ENCODE data around the gene EIF2S2.
A peak's percentile ranks its signal among the peaks of the same experiment; 100 is the strongest.

Gene EIF2S2

GRCh38 chr20:34088305-34089174 lies 23.5 kb downstream of the EIF2S2 start:
- Mint-ChIP-seq H3K27me3 (ENCODE audit: low read depth) (no peaks in the 10 kb centered on the region), H3K4me3 (no peak overlapping the region), H3K36me3 (ENCODE audit: low read depth) (peaks cover 54% of the 10 kb centered on the region), H3K27ac (no peak overlapping the region), H3K9me3 (no peaks in the 10 kb centered on the region), H3K4me1 (ENCODE audit: low read depth) (peaks cover 11% of the 10 kb centered on the region)

- Mint-ChIP-seq H3K4me3 (no peak overlapping the region), H3K27ac (peak overlapping the region; percentile 10), H3K27me3 (ENCODE audit: low read depth) (no peaks in the 10 kb centered on the region), H3K4me1 (ENCODE audit: low read depth) (peaks cover 9% of the 10 kb centered on the region), H3K9me3 (no peaks in the 10 kb centered on the region), H3K36me3 (ENCODE audit: low read depth) (peaks cover 44% of the 10 kb centered on the region)
Observed at GRCh38 chr20:34085544-34086040, 26.5 kb downstream of the EIF2S2 start.

GRCh38 chr20:34084227-34084923 lies 27.7 kb downstream of the EIF2S2 start:
- Mint-ChIP-seq H3K4me3 (no peak overlapping the region), H3K27ac (peak overlapping the region; percentile 73), H3K9me3 (no peaks in the 10 kb centered on the region), H3K4me1 (ENCODE audit: low read depth) (peaks cover 9% of the 10 kb centered on the region), H3K36me3 (ENCODE audit: low read depth) (peaks cover 46% of the 10 kb centered on the region), H3K27me3 (ENCODE audit: low read depth) (no peaks in the 10 kb centered on the region)

GRCh38 chr20:34083781-34084180 lies 28.3 kb downstream of the EIF2S2 start:
- H3K36me3 Mint-ChIP-seq (ENCODE audit: low read depth) = peaks cover 42% of the 10 kb centered on the region
- peak overlapping the region; percentile 73 for H3K27ac Mint-ChIP-seq

GRCh38 chr20:34083137-34083536 lies 28.9 kb downstream of the EIF2S2 start:
- Mint-ChIP-seq H3K36me3 (ENCODE audit: low read depth) (peaks cover 37% of the 10 kb centered on the region), H3K9me3 (no peaks in the 10 kb centered on the region), H3K27ac (no peak overlapping the region)

More at GRCh38 chr20:34083781-34084180, 28.3 kb downstream of the EIF2S2 start:
- Mint-ChIP-seq H3K4me3 (no peak overlapping the region), H3K27me3 (ENCODE audit: low read depth) (no peaks in the 10 kb centered on the region), H3K9me3 (no peaks in the 10 kb centered on the region), H3K4me1 (ENCODE audit: low read depth) (peaks cover 9% of the 10 kb centered on the region)

GRCh38 chr20:34082232-34082887 lies 29.7 kb downstream of the EIF2S2 start:
- no peak overlapping the region for H3K4me3 Mint-ChIP-seq
- peaks cover 32% of the 10 kb centered on the region for H3K36me3 Mint-ChIP-seq (ENCODE audit: low read depth)
- H3K27ac Mint-ChIP-seq = no peak overlapping the region
- no peaks in the 10 kb centered on the region for H3K27me3 Mint-ChIP-seq (ENCODE audit: low read depth)
- no peaks in the 10 kb centered on the region for H3K9me3 Mint-ChIP-seq
- H3K4me1 Mint-ChIP-seq (ENCODE audit: low read depth) = peaks cover 9% of the 10 kb centered on the region

More at GRCh38 chr20:34083137-34083536, 28.9 kb downstream of the EIF2S2 start:
- Mint-ChIP-seq H3K4me1 (ENCODE audit: low read depth) (peaks cover 9% of the 10 kb centered on the region), H3K27me3 (ENCODE audit: low read depth) (no peaks in the 10 kb centered on the region), H3K4me3 (no peak overlapping the region)

DNA sequence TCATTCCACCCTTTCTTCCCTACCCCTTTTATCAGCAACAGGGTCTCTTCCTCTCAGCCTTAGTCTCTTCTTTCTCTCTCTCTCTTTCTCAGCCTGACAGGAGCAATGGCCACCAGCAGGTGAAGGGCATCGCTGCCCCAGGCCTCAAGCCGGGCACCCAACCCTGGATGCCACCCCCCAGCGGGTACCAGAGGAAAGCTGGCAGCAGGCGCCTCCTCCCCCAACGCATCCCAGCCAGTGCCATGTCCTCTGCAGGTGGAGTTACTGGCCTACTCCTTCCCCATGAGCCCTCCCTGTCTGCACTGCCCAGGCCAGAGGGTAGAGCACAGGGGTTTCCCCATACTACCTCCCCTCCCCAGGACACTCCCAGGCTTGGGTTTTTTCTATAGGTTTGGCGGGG lies 32.2 kb downstream of the EIF2S2 start:
- peaks cover 22% of the 10 kb centered on the region for H3K36me3 Mint-ChIP-seq (ENCODE audit: low read depth)

GRCh38 chr20:34078540-34078939 lies 33.5 kb downstream of the EIF2S2 start:
- H3K36me3 Mint-ChIP-seq (ENCODE audit: low read depth) = peaks cover 14% of the 10 kb centered on the region

More for the DNA sequence above, 32.2 kb downstream of the EIF2S2 start:
- H3K27ac Mint-ChIP-seq = no peak overlapping the region
- no peaks in the 10 kb centered on the region for H3K27me3 Mint-ChIP-seq (ENCODE audit: low read depth)
- peaks cover 9% of the 10 kb centered on the region for H3K4me1 Mint-ChIP-seq (ENCODE audit: low read depth)
- H3K9me3 Mint-ChIP-seq = no peaks in the 10 kb centered on the region
- no peak overlapping the region for H3K4me3 Mint-ChIP-seq

GRCh38 chr20:34076952-34077351 lies 35.1 kb downstream of the EIF2S2 start:
- Mint-ChIP-seq H3K9me3 (no peaks in the 10 kb centered on the region), H3K4me3 (no peak overlapping the region), H3K4me1 (ENCODE audit: low read depth) (peaks cover 6% of the 10 kb centered on the region), H3K27ac (no peak overlapping the region), H3K36me3 (ENCODE audit: low read depth) (peaks cover 16% of the 10 kb centered on the region), H3K27me3 (ENCODE audit: low read depth) (no peaks in the 10 kb centered on the region)

More at GRCh38 chr20:34078540-34078939, 33.5 kb downstream of the EIF2S2 start:
- H3K27ac Mint-ChIP-seq = no peak overlapping the region
- H3K27me3 Mint-ChIP-seq (ENCODE audit: low read depth) = no peaks in the 10 kb centered on the region
- H3K4me1 Mint-ChIP-seq (ENCODE audit: low read depth) = peaks cover 4% of the 10 kb centered on the region
- no peak overlapping the region for H3K4me3 Mint-ChIP-seq
- no peaks in the 10 kb centered on the region for H3K9me3 Mint-ChIP-seq

DNA sequence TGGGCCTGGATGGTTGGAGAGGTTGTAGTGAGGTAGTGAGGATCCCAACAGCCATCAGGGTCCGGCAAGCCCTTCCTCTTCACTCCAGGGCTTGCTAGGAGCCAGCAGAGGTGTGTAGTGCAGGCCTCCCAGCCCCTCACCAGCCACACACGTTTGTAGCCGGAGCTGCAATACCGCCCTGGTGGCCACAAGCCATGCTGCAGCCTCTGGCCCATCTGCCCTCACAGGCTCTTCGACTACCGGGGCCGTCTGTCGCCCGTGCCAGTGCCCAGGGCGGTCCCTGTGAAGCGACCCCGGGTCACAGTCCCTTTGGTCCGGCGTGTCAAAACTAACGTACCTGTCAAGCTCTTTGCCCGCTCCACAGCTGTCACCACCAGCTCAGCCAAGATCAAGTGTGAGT lies 36.4 kb downstream of the EIF2S2 start:
- H3K36me3 Mint-ChIP-seq (ENCODE audit: low read depth) = peaks cover 15% of the 10 kb centered on the region
- H3K4me3 Mint-ChIP-seq = no peak overlapping the region
- peaks cover 6% of the 10 kb centered on the region for H3K4me1 Mint-ChIP-seq (ENCODE audit: low read depth)
- no peaks in the 10 kb centered on the region for H3K9me3 Mint-ChIP-seq
- no peak overlapping the region for H3K27ac Mint-ChIP-seq
- no peaks in the 10 kb centered on the region for H3K27me3 Mint-ChIP-seq (ENCODE audit: low read depth)

GRCh38 chr20:34074101-34074760 lies 37.8 kb downstream of the EIF2S2 start:
- peaks cover 9% of the 10 kb centered on the region for H3K36me3 Mint-ChIP-seq (ENCODE audit: low read depth)
- no peaks in the 10 kb centered on the region for H3K9me3 Mint-ChIP-seq
- no peaks in the 10 kb centered on the region for H3K27me3 Mint-ChIP-seq (ENCODE audit: low read depth)
- peaks cover 10% of the 10 kb centered on the region for H3K4me1 Mint-ChIP-seq (ENCODE audit: low read depth)
- no peak overlapping the region for H3K4me3 Mint-ChIP-seq
- no peak overlapping the region for H3K27ac Mint-ChIP-seq

DNA sequence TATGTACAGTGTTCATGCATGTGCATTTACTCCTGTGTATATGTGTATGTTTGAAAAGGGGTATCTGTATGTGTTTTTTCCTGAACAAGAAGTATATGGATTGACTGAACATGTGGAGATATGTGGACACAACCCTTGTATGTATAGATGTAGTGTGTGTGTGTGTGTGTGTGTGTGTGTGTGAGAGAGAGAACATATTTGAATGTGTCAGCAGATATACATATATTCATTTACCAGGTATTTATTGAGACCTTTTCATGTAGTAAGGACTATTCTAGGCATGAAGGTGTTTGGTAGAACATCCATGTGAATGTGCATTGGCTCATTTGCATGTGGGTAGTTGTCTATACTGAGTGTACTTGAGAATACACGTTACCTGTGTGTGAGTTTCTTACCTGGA lies 39.3 kb downstream of the EIF2S2 start:
- Mint-ChIP-seq H3K27ac (no peak overlapping the region), H3K27me3 (ENCODE audit: low read depth) (no peaks in the 10 kb centered on the region), H3K9me3 (no peaks in the 10 kb centered on the region), H3K36me3 (ENCODE audit: low read depth) (peaks cover 9% of the 10 kb centered on the region), H3K4me3 (no peak overlapping the region), H3K4me1 (ENCODE audit: low read depth) (peaks cover 16% of the 10 kb centered on the region)

DNA sequence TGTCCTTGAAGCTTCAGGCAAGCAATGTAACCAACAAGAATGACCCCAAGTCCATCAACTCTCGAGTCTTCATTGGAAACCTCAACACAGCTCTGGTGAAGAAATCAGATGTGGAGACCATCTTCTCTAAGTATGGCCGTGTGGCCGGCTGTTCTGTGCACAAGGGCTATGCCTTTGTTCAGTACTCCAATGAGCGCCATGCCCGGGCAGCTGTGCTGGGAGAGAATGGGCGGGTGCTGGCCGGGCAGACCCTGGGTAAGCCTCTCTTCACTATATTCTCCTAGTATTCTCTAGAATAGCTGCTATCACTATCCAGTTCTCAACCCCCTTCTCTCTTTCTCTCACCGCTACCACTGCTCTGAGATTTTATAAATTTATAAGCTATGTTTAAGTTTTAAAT lies 40.0 kb downstream of the EIF2S2 start:
- no peak overlapping the region for H3K4me3 Mint-ChIP-seq
- peaks cover 17% of the 10 kb centered on the region for H3K4me1 Mint-ChIP-seq (ENCODE audit: low read depth)
- no peak overlapping the region for H3K27ac Mint-ChIP-seq
- H3K27me3 Mint-ChIP-seq (ENCODE audit: low read depth) = no peaks in the 10 kb centered on the region
- H3K36me3 Mint-ChIP-seq (ENCODE audit: low read depth) = peaks cover 9% of the 10 kb centered on the region
- H3K9me3 Mint-ChIP-seq = no peaks in the 10 kb centered on the region

DNA sequence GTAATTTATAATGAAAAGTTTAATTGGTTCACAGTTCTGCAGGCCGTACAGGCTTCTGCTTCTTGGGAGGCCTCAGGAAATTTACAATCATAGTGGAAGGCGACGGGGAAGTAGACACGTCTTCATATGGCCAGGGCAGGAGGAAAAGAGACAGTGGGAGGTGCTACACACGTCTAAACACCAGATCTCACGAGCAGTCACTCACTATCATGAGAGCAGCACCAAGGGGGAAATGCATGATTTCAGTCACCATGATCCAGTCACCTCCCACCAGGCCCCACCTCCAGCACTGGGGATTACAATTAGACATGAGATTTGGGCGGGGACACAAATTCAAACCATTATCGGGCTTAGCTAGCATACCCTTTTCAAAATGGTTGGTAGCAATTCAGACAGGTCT lies 41.2 kb downstream of the EIF2S2 start:
- H3K27ac Mint-ChIP-seq = no peak overlapping the region
- peaks cover 17% of the 10 kb centered on the region for H3K4me1 Mint-ChIP-seq (ENCODE audit: low read depth)

More for the DNA sequence above, 41.2 kb downstream of the EIF2S2 start:
- H3K4me3 Mint-ChIP-seq = no peak overlapping the region
- H3K27me3 Mint-ChIP-seq (ENCODE audit: low read depth) = no peaks in the 10 kb centered on the region
- peaks cover 5% of the 10 kb centered on the region for H3K36me3 Mint-ChIP-seq (ENCODE audit: low read depth)
- no peaks in the 10 kb centered on the region for H3K9me3 Mint-ChIP-seq
